Stomach (tissue), 4 donors: ENCODE measurements around the gene NFU1.

Source experiments
- POLR2A ChIP-seq, 4 donors: fragments of 450-650 bp; IDR thresholded peaks; one replicate each; pipeline ENCODE4 v1.6.1; 2016; ENCODE audit warnings: antibody characterized with exemption in 4 of 4, control low read depth in 2 of 4, mild to moderate bottlenecking in 1 of 4, moderate library complexity in 1 of 4
- POLR2AphosphoS5 ChIP-seq, 3 donors: sonication (generic); formaldehyde crosslinking; IDR thresholded peaks; one replicate each; pipeline ENCODE4 v1.6.1; 2016; ENCODE audit warnings: antibody characterized with exemption in 3 of 3
- TF ChIP-seq, protein P1 (sequence below), 7 experiments: fragments of 450-650 bp in 4 of 7; fragments of 200-600 bp in 3 of 7; sonication (generic) in 3 of 7; IDR thresholded peaks; one replicate each; pipeline ENCODE4 v1.5.1; 2016 to 2019; ENCODE audit warnings: antibody characterized with exemption in 7 of 7, control low read depth in 2 of 7, mild to moderate bottlenecking in 1 of 7

DNA sequence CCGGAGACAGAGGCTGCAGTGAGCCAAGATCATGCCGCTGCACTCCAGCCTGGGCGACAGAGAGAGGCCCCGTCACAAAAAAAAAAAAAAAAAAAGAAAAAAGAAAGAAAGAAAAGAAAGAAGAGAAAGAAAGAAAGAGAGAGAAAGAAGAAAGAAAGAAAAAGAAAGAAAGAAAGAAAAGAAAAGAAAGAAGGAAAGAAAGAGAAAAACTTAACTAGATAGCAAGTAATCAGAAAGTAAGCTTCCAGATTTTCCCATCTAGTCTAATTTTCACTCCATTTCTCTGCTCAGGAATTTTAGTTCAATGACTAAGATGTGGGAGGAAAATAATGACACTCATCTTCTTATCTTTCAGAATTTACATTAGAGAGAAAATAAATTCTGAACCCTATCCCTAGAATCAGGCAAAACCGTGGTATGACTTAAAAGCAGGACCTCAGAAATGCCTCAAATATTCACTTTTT is 52.6 kb downstream of the NFU1 start:
- TF ChIP-seq, protein P1, sequence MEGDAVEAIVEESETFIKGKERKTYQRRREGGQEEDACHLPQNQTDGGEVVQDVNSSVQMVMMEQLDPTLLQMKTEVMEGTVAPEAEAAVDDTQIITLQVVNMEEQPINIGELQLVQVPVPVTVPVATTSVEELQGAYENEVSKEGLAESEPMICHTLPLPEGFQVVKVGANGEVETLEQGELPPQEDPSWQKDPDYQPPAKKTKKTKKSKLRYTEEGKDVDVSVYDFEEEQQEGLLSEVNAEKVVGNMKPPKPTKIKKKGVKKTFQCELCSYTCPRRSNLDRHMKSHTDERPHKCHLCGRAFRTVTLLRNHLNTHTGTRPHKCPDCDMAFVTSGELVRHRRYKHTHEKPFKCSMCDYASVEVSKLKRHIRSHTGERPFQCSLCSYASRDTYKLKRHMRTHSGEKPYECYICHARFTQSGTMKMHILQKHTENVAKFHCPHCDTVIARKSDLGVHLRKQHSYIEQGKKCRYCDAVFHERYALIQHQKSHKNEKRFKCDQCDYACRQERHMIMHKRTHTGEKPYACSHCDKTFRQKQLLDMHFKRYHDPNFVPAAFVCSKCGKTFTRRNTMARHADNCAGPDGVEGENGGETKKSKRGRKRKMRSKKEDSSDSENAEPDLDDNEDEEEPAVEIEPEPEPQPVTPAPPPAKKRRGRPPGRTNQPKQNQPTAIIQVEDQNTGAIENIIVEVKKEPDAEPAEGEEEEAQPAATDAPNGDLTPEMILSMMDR (IDR thresholded peaks at IDR 0.05): no peak
- no peak for TF ChIP-seq POLR2AphosphoS5 (IDR thresholded peaks at IDR 0.05)
- TF ChIP-seq POLR2A (IDR thresholded peaks at IDR 0.05): no peak
